ENCODE data around the gene CALHM3.
"Not testable (repeated sequence)": the region's sequence is repeated elsewhere in the genome, so short reads cannot be mapped to it uniquely, and the experiment has no call there.

CALHM3 gene

DNA sequence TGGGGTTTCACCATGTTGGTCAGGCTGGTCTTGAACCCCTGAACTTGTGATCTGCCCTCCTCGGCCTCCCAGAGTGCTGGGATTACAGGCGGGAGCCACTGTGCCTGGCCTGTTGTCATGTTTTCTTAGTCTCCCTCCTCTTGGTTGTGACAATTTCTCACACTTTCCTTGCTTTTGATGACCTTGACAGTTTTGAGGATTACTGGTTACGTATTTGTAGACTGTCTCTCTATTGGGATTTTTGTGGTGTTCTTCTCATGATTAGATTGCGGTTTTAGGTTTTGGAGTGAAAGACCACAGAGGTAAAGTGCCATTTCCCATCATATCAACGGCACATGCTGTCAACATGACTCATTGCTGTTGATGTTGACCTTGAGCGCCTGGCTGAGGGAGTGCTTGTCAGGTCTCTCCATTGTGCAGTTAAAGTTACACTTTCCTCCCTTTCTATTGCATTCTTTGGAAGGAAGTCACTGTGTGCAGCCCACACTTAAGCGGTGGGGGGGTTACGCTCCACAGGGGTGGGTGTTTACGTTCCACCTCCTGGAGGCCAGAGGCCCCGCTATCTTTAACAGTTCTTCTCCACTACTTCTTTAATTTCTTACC is 25.2 kb upstream of the CALHM3 start:
- H3K27me3 ChIP-seq (replicated peaks; ENCODE audit: control insufficient read depth, insufficient read depth, low read length): peaks cover 1% of the 10 kb centered on the region; the same call in 1 of the 2 replicates
- TF ChIP-seq CTCF (IDR thresholded peaks at IDR 0.05; ENCODE audit: insufficient read depth, low read length, poor library complexity, severe bottlenecking): no peak
- no peak overlapping the region for H3K4me3 ChIP-seq (replicated peaks; ENCODE audit: low read depth, low read length)
- H3K36me3 ChIP-seq (ENCODE audit: control insufficient read depth, insufficient read depth, low read length): no peaks in the 10 kb centered on the region
- no peak for DNase-seq (ENCODE audit: extremely low read depth, insufficient read length)

GRCh38 chr10:103503777-103504176 is 24.7 kb upstream of the CALHM3 start:
- H3K4me3 ChIP-seq (replicated peaks; ENCODE audit: low read depth, low read length); DNase-seq (ENCODE audit: extremely low read depth, insufficient read length); H3K27me3 ChIP-seq (replicated peaks; ENCODE audit: control insufficient read depth, insufficient read depth, low read length); H3K36me3 ChIP-seq (ENCODE audit: control insufficient read depth, insufficient read depth, low read length): not testable (repeated sequence)

- no peak for TF ChIP-seq CTCF (IDR thresholded peaks at IDR 0.05; ENCODE audit: insufficient read depth, low read length, poor library complexity, severe bottlenecking)
- H3K27me3 ChIP-seq (replicated peaks; ENCODE audit: control insufficient read depth, insufficient read depth, low read length): peaks cover 1% of the 10 kb centered on the region; the same call in 1 of the 2 replicates
- no peak overlapping the region for H3K4me3 ChIP-seq (replicated peaks; ENCODE audit: low read depth, low read length)
- no peaks in the 10 kb centered on the region for H3K36me3 ChIP-seq (ENCODE audit: control insufficient read depth, insufficient read depth, low read length)
- DNase-seq (ENCODE audit: extremely low read depth, insufficient read length): no peak
These were observed 24.0 kb upstream of the CALHM3 start for GRCh38 chr10:103502849-103503660.

GRCh38 chr10:103501186-103501585 is 22.1 kb upstream of the CALHM3 start:
- Histone ChIP-seq H3K27me3 (replicated peaks; ENCODE audit: control insufficient read depth, insufficient read depth, low read length) (peaks cover 1% of the 10 kb centered on the region; the same call in 1 of the 2 replicates), H3K4me3 (replicated peaks; ENCODE audit: low read depth, low read length) (no peak overlapping the region), H3K36me3 (ENCODE audit: control insufficient read depth, insufficient read depth, low read length) (no peaks in the 10 kb centered on the region)
- no peak for DNase-seq (ENCODE audit: extremely low read depth, insufficient read length)
- TF ChIP-seq CTCF (IDR thresholded peaks at IDR 0.05; ENCODE audit: insufficient read depth, low read length, poor library complexity, severe bottlenecking): no peak

- Histone ChIP-seq H3K36me3 (ENCODE audit: control insufficient read depth, insufficient read depth, low read length) (no peaks in the 10 kb centered on the region), H3K27me3 (replicated peaks; ENCODE audit: control insufficient read depth, insufficient read depth, low read length) (no peaks in the 10 kb centered on the region; the same call in 1 of the 2 replicates), H3K4me3 (replicated peaks; ENCODE audit: low read depth, low read length) (no peak overlapping the region)
- DNase-seq (ENCODE audit: extremely low read depth, insufficient read length): no peak
- TF ChIP-seq CTCF (IDR thresholded peaks at IDR 0.05; ENCODE audit: insufficient read depth, low read length, poor library complexity, severe bottlenecking): no peak
These were observed 21.4 kb upstream of the CALHM3 start for GRCh38 chr10:103500481-103500880.

DNA sequence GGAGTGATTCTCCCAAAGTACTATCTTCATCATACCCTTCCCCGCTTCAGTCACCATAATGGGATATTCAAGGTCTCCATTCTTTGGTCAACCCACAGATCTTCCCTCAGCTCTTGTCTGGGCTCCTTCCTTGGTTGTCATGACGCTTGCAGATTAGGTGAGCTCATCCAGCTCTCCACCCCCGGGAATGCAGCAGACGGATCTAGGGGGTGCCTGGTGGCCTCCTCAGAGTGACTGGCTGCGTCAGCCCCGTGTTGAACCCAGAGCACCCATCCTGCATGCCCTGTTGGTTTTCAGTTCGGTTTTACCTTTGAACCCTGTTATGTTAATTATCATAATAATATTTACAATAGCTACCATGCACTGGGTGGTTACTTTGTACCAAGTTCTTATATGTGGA is 20.8 kb upstream of the CALHM3 start:
- TF ChIP-seq CTCF (IDR thresholded peaks at IDR 0.05; ENCODE audit: insufficient read depth, low read length, poor library complexity, severe bottlenecking): no peak
- H3K27me3 ChIP-seq (replicated peaks; ENCODE audit: control insufficient read depth, insufficient read depth, low read length): peaks cover under 1% of the 10 kb centered on the region
- no peak for DNase-seq (ENCODE audit: extremely low read depth, insufficient read length)

More for the DNA sequence above, 20.8 kb upstream of the CALHM3 start:
- H3K4me3 ChIP-seq (replicated peaks; ENCODE audit: low read depth, low read length): no peak overlapping the region
- H3K36me3 ChIP-seq (ENCODE audit: control insufficient read depth, insufficient read depth, low read length): no peaks in the 10 kb centered on the region

All from GM06990 (cell line).